Testis (tissue), 3 donors: ENCODE results near the gene MYEOV. TPM values are rescaled to one million over a fixed set of nuclear protein-coding genes. Genes with fewer than 3 reads are reported as not detected.

ENCODE experiments used
- DNase-seq: peaks from one replicate; pipeline ENCODE4 v3.0.0-alpha.2; 2019
- H3K27ac ChIP-seq, 2 donors: fragments of 200-600 bp; sonication (generic); one replicate each; pipeline ENCODE4 v1.5.1; 2019
- H3K27me3 ChIP-seq: fragments of 200-600 bp; sonication (generic); one replicate; pipeline ENCODE4 v1.5.1; 2019
- H3K36me3 ChIP-seq: fragments of 200-600 bp; sonication (generic); one replicate; pipeline ENCODE4 v1.5.1; 2017; ENCODE audit warnings: low read depth; ENCODE audit errors: missing control alignments
- H3K4me1 ChIP-seq: fragments of 200-600 bp; sonication (generic); one replicate; pipeline ENCODE4 v1.5.1; 2019
- H3K4me3 ChIP-seq, 2 donors: fragments of 200-600 bp; sonication (generic); one replicate each; pipeline ENCODE4 v1.5.1; 2017 to 2019
- H3K9me3 ChIP-seq: fragments of 200-600 bp; sonication (generic); one replicate; pipeline ENCODE4 v1.5.1; 2017
- CTCF ChIP-seq, 3 experiments: fragments of 450-650 bp in 2 of 3; fragments of 200-600 bp in 1 of 3; sonication (generic) in 1 of 3; IDR thresholded peaks; one replicate each; pipeline ENCODE4 v1.5.1; 2016 to 2019; ENCODE audit warnings: antibody characterized with exemption in 3 of 3, mild to moderate bottlenecking in 2 of 3, moderate library complexity in 1 of 3
- POLR2A ChIP-seq: fragments of 450-650 bp; IDR thresholded peaks from one replicate; pipeline ENCODE4 v1.6.1; 2017; ENCODE audit warnings: antibody characterized with exemption, mild to moderate bottlenecking, moderate library complexity
- WGBS, 2 donors: methylation state at CpG; one replicate each; pipeline ENCODE4 v1.1.5; 2018; 5-methylcytosine and 5-hydroxymethylcytosine counted together
- intact Hi-C: fragments of 100-400 bp; cut with DNase I; formaldehyde crosslinking; loops from one replicate; pipeline ENCODE4 v1.15.1; 2023; ENCODE audit warnings: low total_unique reads
- polyA plus RNA-seq: library from polyadenylated mRNA; stranded (reverse); fragments of 350-450 nt; fragmentation: Illumina TruSeq; extraction: RNeasy Lipid Tissue Mini Kit (QIAGEN cat#74804); gene quantifications from one replicate; pipeline ENCODE4 v1.2.3, GENCODE V29; 2014; ENCODE audit warnings: low read depth, low replicate concordance; ENCODE audit not compliant: insufficient read depth
- total RNA-seq, 2 donors: library from RNA; depleted of rRNA; stranded (reverse); fragments of >200 nt; gene quantifications; one replicate each; pipeline ENCODE4 v1.2.3, GENCODE V29; 2016

MYEOV gene
- total and polyA plus RNA-seq, 3 donors from 2014 or later: 0.43 to 1.1 (median 1.1) TPM

DNA sequence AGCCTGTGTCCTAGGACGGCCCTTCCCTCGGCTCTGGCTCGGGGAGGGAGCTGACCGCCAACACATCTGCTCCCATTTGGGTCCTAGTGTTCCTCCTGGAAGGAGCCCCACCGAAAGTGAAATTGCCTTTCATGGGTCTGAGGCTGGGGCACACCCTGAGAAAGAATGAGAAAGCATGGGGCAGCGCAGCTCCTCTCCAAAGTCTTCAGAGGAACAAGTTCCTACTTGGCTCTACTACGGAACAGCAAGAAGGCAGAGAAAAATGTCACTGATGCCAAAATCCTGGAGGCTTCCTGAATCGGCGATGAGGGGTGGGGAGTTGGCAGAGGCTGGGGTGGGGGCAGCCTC lies 41.5 kb upstream of the MYEOV start:
- intact Hi-C loops: no loop called here
- WGBS, 2 donors: 60 to 70% methylated on average over 5 to 9 of the region's 9 CpGs
- no peaks in the 10 kb centered on the region for H3K27me3 ChIP-seq
- no peaks in the 10 kb centered on the region for H3K4me1 ChIP-seq
- no peaks in the 10 kb centered on the region for H3K9me3 ChIP-seq
- H3K27ac ChIP-seq: no peak overlapping the region
- no peaks in the 10 kb centered on the region for H3K36me3 ChIP-seq
- DNase-seq: no peak
- no peak for TF ChIP-seq POLR2A
- no peak for TF ChIP-seq CTCF (IDR thresholded peaks at IDR 0.05)
- H3K4me3 ChIP-seq: no peak overlapping the region

DNA sequence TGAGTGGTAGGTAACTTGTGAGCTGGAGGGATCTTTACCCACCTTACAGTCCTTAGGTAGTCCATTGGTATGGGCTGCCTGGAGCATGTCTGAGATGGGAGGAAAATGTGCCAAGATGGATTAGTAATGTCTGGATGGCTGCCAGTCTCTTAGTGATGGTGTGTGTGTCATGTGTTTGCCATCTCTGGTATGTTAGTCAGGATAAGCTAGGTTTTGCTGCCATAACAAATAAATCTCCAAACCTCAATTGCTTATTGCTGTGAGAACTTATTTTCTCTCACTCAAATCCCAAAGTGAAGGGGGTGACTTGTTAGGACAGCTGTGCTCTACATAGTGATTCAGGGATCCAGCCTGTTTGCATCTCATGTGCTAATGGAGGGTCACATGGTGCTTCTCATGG lies 40.9 kb upstream of the MYEOV start:
- Histone ChIP-seq H3K27ac (no peak overlapping the region), H3K9me3 (no peaks in the 10 kb centered on the region), H3K36me3 (no peaks in the 10 kb centered on the region), H3K4me3 (no peak overlapping the region), H3K27me3 (no peaks in the 10 kb centered on the region), H3K4me1 (no peaks in the 10 kb centered on the region)
- intact Hi-C loops: no loop called here
- TF ChIP-seq CTCF (IDR thresholded peaks at IDR 0.05) (no peak), POLR2A (no peak)
- DNase-seq: no peak

GRCh38 chr11:69257134-69257533 lies 36.8 kb upstream of the MYEOV start:
- DNase-seq: no peak
- H3K4me3 ChIP-seq: no peak overlapping the region
- TF ChIP-seq CTCF (IDR thresholded peaks at IDR 0.05): no peak
- no peak for TF ChIP-seq POLR2A
- no peaks in the 10 kb centered on the region for H3K9me3 ChIP-seq
- 70% methylated on average over 5 of the region's 5 CpGs for WGBS, 2 donors
- no peaks in the 10 kb centered on the region for H3K36me3 ChIP-seq
- no peaks in the 10 kb centered on the region for H3K27me3 ChIP-seq
- intact Hi-C loops: no loop called here
- no peaks in the 10 kb centered on the region for H3K4me1 ChIP-seq
- no peak overlapping the region for H3K27ac ChIP-seq

- H3K4me1 ChIP-seq: no peaks in the 10 kb centered on the region
- no peak overlapping the region for H3K4me3 ChIP-seq
- H3K9me3 ChIP-seq: no peaks in the 10 kb centered on the region
- no peaks in the 10 kb centered on the region for H3K27me3 ChIP-seq
- no peaks in the 10 kb centered on the region for H3K36me3 ChIP-seq
- no peak for DNase-seq
- intact Hi-C loops: no loop called here
- H3K27ac ChIP-seq: no peak overlapping the region
- no peak for TF ChIP-seq CTCF (IDR thresholded peaks at IDR 0.05)
- WGBS, 2 donors: 83% methylated on average over 5 to 6 of the region's 6 CpGs
Observed at GRCh38 chr11:69257838-69258658, 35.9 kb upstream of the MYEOV start.

DNA sequence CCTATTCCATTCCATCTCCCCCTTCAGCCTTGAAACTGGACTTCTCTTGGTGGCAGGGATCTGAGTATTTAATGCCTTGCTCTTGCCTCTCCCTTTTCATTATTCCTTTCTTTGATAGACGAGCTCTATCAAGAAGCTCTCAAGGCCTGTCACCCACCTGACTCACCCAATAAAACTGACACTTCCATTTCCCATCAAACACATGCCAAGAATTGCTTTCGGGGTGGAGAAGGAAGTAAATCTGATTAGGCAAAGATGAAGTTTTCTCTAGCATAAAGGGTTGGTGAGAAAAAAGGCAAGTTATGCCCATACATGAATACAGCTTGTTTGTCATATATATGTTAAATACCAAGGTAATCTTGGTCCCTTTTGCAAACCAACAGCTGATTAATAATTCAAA lies 34.9 kb upstream of the MYEOV start:
- H3K27me3 ChIP-seq: no peaks in the 10 kb centered on the region
- H3K4me1 ChIP-seq: no peaks in the 10 kb centered on the region
- intact Hi-C loops: no loop called here
- DNase-seq: no peak
- no peak overlapping the region for H3K4me3 ChIP-seq
- no peaks in the 10 kb centered on the region for H3K36me3 ChIP-seq
- no peak overlapping the region for H3K27ac ChIP-seq
- TF ChIP-seq POLR2A: no peak
- no peak for TF ChIP-seq CTCF (IDR thresholded peaks at IDR 0.05)
- H3K9me3 ChIP-seq: no peaks in the 10 kb centered on the region
- WGBS, 2 donors: 48 to 56% methylated on average over 2 of the region's 2 CpGs
